K562 (cell line): ENCODE results near the gene GLUD1. TPM values are rescaled to one million over a fixed set of nuclear protein-coding genes. Genes with fewer than 3 reads are reported as not detected.

Experiments used
- CBFA2T3 ChIP-seq: fragments of 450-650 bp; IDR thresholded peaks from 2 replicates; pipeline ENCODE4 v1.6.1; 2017
- CBX3 ChIP-seq, 2 experiments: IDR thresholded peaks; 1 replicate in 1 of 2; 2 replicates in 1 of 2; pipeline ENCODE4 v1.6.1; 2012; ENCODE audit warnings: inconsistent platforms in 2 of 2, low read length in 2 of 2, borderline replicate concordance in 1 of 2, control low read depth in 1 of 2
- CCAR2 ChIP-seq: fragments of 200-400 bp; formaldehyde crosslinking; IDR thresholded peaks from 2 replicates; pipeline ENCODE4 v1.6.1; 2017; ENCODE audit warnings: mild to moderate bottlenecking, low read depth, low read length
- DEAF1 ChIP-seq: fragments of 450-650 bp; formaldehyde crosslinking; IDR thresholded peaks from 2 replicates; pipeline ENCODE4 v1.4.0; 2020; ENCODE audit warnings: mild to moderate bottlenecking, moderate library complexity
- EP400 ChIP-seq: fragments of 450-650 bp; IDR thresholded peaks from 2 replicates; pipeline ENCODE4 v1.6.1; 2017; ENCODE audit warnings: antibody characterized with exemption, mild to moderate bottlenecking, moderate library complexity
- KAT8 ChIP-seq: fragments of 450-650 bp; IDR thresholded peaks from 2 replicates; pipeline ENCODE4 v1.6.1; 2016; ENCODE audit warnings: low read depth, mild to moderate bottlenecking
- RBM34 ChIP-seq: fragments of 200-400 bp; formaldehyde crosslinking; IDR thresholded peaks from 2 replicates; pipeline ENCODE4 v1.6.1; 2018; ENCODE audit warnings: low read length, borderline replicate concordance; ENCODE audit not compliant: insufficient read depth
- RREB1 ChIP-seq: fragments of 250-450 bp; sonication (Bioruptor Pico); IDR thresholded peaks from 2 replicates; pipeline ENCODE4 v1.4.0; 2020
- SNAPC5 ChIP-seq: fragments of 250-450 bp; sonication (Bioruptor Pico); IDR thresholded peaks from 2 replicates; pipeline ENCODE4 v1.8.0; 2021; ENCODE audit warnings: moderate library complexity, mild to moderate bottlenecking, inconsistent platforms
- U2AF2 ChIP-seq: fragments of 200-400 bp; formaldehyde crosslinking; optimal IDR thresholded peaks from 2 replicates; pipeline ENCODE3; 2017; ENCODE audit warnings: low read depth, mild to moderate bottlenecking, low read length
- WHSC1 ChIP-seq: IDR thresholded peaks from one replicate; pipeline ENCODE4 v1.6.1; 2012; ENCODE audit warnings: low read length, control low read depth, inconsistent platforms
- ZC3H8 ChIP-seq: fragments of 450-650 bp; IDR thresholded peaks from 2 replicates; pipeline ENCODE4 v1.6.1; 2017
- ZNF263 ChIP-seq: sonication (generic); formaldehyde crosslinking; IDR thresholded peaks from 2 replicates; pipeline ENCODE4 v1.8.0; 2022; ENCODE audit warnings: mild to moderate bottlenecking, missing genetic modification reagents, borderline replicate concordance
- ZNF311 ChIP-seq: fragments of 250-450 bp; sonication (Bioruptor Pico); IDR thresholded peaks from 2 replicates; pipeline ENCODE4 v1.4.0; 2020; ENCODE audit warnings: mild to moderate bottlenecking, moderate library complexity
- ZNF395 ChIP-seq: fragments of 200-800 bp; sonication (Bioruptor generic); IDR thresholded peaks from 2 replicates; pipeline ENCODE4 v1.6.1; 2017; ENCODE audit warnings: missing genetic modification characterization, missing compliant biosample characterization
- ZNF639 ChIP-seq, 2 experiments: fragments of 200-800 bp in 1 of 2; sonication (Bioruptor generic) in 1 of 2; sonication (generic) in 1 of 2; formaldehyde crosslinking in 1 of 2; IDR thresholded peaks in 1 of 2; conservative IDR thresholded peaks in 1 of 2; 2 replicates each; pipeline versions ENCODE4 v1.5.0 to v1.6.1; 2016 to 2020; ENCODE audit warnings: missing compliant biosample characterization in 1 of 2, missing genetic modification characterization in 1 of 2, missing genetic modification reagents in 1 of 2
- ZNF77 ChIP-seq: fragments of 250-450 bp; sonication (Bioruptor Pico); IDR thresholded peaks from 2 replicates; pipeline ENCODE4 v1.5.0; 2020
- polyA plus RNA-seq, 8 experiments: library from polyadenylated mRNA; depleted of rRNA in 4 of 8; stranded (reverse) in 5 of 8; unstranded in 3 of 8; fragments of >200 nt; fragmentation: Nextera tagmentation in 2 of 8; fragmentation: Illumina TruSeq in 1 of 8; extraction: Ambion mirVana in 2 of 8; extraction: Trizol in 1 of 8; gene quantifications; 2 replicates each; pipeline versions ENCODE4 v1.2.1 to v1.2.3, GENCODE V29; 2011 to 2014; ENCODE audit warnings: inconsistent platforms in 1 of 8, missing spikeins in 1 of 8
- total RNA-seq, 7 experiments: library from RNA; depleted of rRNA in 6 of 7; stranded (reverse); fragments of >200 nt in 6 of 7; fragmentation: Illumina TruSeq in 2 of 7; extraction: Trizol in 2 of 7; gene quantifications; 2 replicates each; pipeline versions ENCODE4 v1.2.1 to v1.2.3, GENCODE V29; 2011 to 2021; ENCODE audit warnings: low replicate concordance in 1 of 7

Gene GLUD1
- total and polyA plus RNA-seq, 9 of the 15 experiments (the other 6 are each of a cell fraction or from before 2014, with no cell fraction given), result 21.9 to 92.0 (median 76.3) TPM

GRCh38 chr10:87093632-87094372, 841 bp downstream of the GLUD1 start (continued):
- TF ChIP-seq RREB1 (CRISPR knock-in tag), result no peak
- no peak for TF ChIP-seq ZNF77 (CRISPR knock-in tag)
- no peak for TF ChIP-seq SNAPC5
- TF ChIP-seq ZNF311 (CRISPR knock-in tag), result no peak
- TF ChIP-seq DEAF1 (CRISPR knock-in tag), result no peak
- TF ChIP-seq KAT8, result no peak
- TF ChIP-seq U2AF2, result no peak
- TF ChIP-seq CBX3 (IDR thresholded peaks at IDR 0.05; ENCODE audit: borderline replicate concordance in 1 of 2, low read length in 2 of 2), result no peak
- no peak for TF ChIP-seq RBM34
- no peak for TF ChIP-seq ZNF639 (CRISPR knock-in tag; conservative IDR thresholded peaks at IDR 0.05 in 1 of 2, IDR thresholded peaks at IDR 0.05 in 1 of 2)
- TF ChIP-seq CCAR2, result no peak
- TF ChIP-seq WHSC1, result no peak
- no peak; the same call in 1 of the 2 replicates for TF ChIP-seq EP400
- TF ChIP-seq ZC3H8, result no peak
- TF ChIP-seq CBFA2T3, result peak; percentile 31
- no peak for TF ChIP-seq ZNF263 (CRISPR knock-in tag)
- no peak for TF ChIP-seq ZNF395
